Tibial nerve (tissue), 4 donors: Measurements from ENCODE around the gene CARD9.
"Not testable (repeated sequence)": the region's sequence is repeated elsewhere in the genome, so short reads cannot be mapped to it uniquely, and the experiment has no call there.

Experiments
- EP300 ChIP-seq, 2 donors: sonication (generic); formaldehyde crosslinking; IDR thresholded peaks; one replicate each; pipeline ENCODE4 v1.6.1; 2017; ENCODE audit warnings: antibody characterized with exemption in 2 of 2, mild to moderate bottlenecking in 1 of 2
- POLR2A ChIP-seq, 2 donors: fragments of 450-650 bp; IDR thresholded peaks; one replicate each; pipeline ENCODE4 v1.6.1; 2017; ENCODE audit warnings: antibody characterized with exemption in 2 of 2, mild to moderate bottlenecking in 2 of 2, moderate library complexity in 2 of 2
- TF ChIP-seq, protein P1 (sequence below), 5 experiments: fragments of 200-600 bp in 3 of 5; fragments of 450-650 bp in 2 of 5; sonication (generic) in 3 of 5; IDR thresholded peaks; one replicate each; pipeline ENCODE4 v1.5.1; 2016 to 2019; ENCODE audit warnings: antibody characterized with exemption in 5 of 5, mild to moderate bottlenecking in 3 of 5, moderate library complexity in 2 of 5

DNA sequence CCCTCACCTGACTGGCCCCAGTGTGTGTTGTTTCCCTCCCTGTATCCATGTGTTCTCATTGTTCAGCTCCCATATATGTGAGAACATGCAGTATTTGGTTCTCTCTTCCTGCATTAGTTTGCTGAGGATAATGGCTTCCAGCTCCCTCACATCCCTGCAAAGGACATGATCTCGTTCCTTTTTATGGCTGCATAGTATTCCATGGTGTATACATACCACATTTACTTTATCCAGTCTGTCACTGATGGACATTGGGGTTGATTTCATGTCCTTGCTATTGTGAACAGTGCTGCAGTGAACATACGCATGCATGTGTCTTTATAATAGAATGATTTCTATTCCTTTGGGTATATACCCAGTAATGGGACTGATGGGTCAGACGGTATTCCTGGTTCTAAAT, 53.5 kb downstream of the CARD9 start:
- not testable (repeated sequence) for TF ChIP-seq POLR2A, EP300 (IDR thresholded peaks at IDR 0.05)
- TF ChIP-seq, protein P1, sequence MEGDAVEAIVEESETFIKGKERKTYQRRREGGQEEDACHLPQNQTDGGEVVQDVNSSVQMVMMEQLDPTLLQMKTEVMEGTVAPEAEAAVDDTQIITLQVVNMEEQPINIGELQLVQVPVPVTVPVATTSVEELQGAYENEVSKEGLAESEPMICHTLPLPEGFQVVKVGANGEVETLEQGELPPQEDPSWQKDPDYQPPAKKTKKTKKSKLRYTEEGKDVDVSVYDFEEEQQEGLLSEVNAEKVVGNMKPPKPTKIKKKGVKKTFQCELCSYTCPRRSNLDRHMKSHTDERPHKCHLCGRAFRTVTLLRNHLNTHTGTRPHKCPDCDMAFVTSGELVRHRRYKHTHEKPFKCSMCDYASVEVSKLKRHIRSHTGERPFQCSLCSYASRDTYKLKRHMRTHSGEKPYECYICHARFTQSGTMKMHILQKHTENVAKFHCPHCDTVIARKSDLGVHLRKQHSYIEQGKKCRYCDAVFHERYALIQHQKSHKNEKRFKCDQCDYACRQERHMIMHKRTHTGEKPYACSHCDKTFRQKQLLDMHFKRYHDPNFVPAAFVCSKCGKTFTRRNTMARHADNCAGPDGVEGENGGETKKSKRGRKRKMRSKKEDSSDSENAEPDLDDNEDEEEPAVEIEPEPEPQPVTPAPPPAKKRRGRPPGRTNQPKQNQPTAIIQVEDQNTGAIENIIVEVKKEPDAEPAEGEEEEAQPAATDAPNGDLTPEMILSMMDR (IDR thresholded peaks at IDR 0.05): not testable (repeated sequence)
